T-helper 2 cell treated with Interferon-gamma antibody and Interleukin-4, amounts not matched to agents 5 μg/mL and 100 μg/mL, for 36 hours (primary cell): ENCODE measurements around the gene CRP.
"Not testable (repeated sequence)": the region's sequence is repeated elsewhere in the genome, so short reads cannot be mapped to it uniquely, and the experiment has no call there.

Experiments used
- DNase-seq: peaks from one replicate; pipeline ENCODE4 v3.0.0; 2021; ENCODE audit warnings: low spot score
- H3K27ac Mint-ChIP-seq: one replicate; pipeline ENCODE4 v1.8.0; 2021; ENCODE audit warnings: mild to moderate bottlenecking, mixed read lengths
- H3K27me3 Mint-ChIP-seq: one replicate; pipeline ENCODE4 v1.8.0; 2021; ENCODE audit warnings: low read depth, mixed read lengths
- H3K36me3 Mint-ChIP-seq: one replicate; pipeline ENCODE4 v1.8.0; 2021; ENCODE audit warnings: low read depth, mixed read lengths
- H3K4me1 Mint-ChIP-seq: one replicate; pipeline ENCODE4 v1.8.0; 2021; ENCODE audit warnings: low read depth, mixed read lengths
- H3K4me3 Mint-ChIP-seq: one replicate; pipeline ENCODE4 v1.8.0; 2022; ENCODE audit warnings: mild to moderate bottlenecking, moderate library complexity, mixed read lengths
- H3K9me3 Mint-ChIP-seq: one replicate; pipeline ENCODE4 v1.8.0; 2021; ENCODE audit warnings: mixed read lengths

The CRP gene

DNA sequence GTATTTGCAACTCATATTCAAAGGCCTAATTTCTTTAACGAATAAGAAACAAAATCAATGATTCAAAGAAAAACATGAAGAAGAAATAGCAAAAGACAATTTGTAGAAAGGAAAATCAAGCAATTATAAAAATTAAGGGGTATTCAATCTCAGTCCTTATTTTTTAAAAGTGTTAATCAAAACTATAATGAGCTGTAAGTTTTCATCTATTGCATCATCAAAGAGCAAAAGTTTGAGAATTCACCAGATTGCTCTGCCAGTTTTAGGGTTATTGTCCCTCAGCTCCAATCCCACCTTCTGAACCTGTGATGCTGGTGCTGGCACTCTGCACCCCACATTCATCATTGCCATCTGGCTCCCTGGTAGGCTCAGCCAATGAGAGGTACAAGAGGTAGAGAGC, 42.0 kb downstream of the CRP start:
- not testable (repeated sequence) for H3K9me3 Mint-ChIP-seq, H3K27ac Mint-ChIP-seq, H3K27me3 Mint-ChIP-seq, H3K4me3 Mint-ChIP-seq, H3K4me1 Mint-ChIP-seq, DNase-seq, H3K36me3 Mint-ChIP-seq

DNA sequence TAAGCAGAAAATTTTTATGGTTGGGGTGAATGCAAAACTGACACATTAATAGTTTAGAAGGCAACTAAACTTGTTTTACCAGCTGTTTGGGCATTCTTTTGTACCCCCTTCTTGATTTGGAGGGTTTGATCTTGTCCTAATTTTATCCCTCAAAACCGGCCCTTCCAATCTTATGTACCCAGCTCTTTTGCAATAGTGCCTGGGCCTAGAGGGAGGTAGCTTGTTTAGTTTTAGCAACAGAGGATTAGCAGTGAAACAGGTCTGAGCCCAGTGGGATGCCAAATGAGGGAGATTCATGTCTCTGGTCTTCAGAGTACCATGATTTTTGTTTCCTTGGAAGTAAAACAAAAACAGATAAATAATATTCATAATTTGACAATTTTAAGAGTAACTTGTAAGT, 45.1 kb downstream of the CRP start:
- no peak overlapping the region for H3K27ac Mint-ChIP-seq

DNA sequence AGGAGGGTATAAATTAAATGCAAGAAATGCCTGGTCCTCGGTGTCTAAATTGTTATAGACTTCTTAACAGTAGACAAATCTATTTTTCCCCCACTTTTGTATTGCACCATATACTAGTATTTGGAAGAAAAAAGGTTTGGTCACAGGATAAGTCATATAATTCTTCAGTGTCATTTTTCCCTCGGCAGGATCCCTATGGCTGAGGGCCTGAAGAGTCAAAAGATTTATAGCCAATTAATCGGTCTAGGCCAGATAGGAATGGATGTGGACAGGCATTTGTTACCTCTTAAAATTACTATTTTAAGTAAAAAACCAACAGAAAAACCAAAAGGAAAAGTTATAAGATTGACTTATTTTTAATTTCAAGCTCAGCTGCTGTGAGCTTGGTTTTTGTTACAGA, 45.6 kb downstream of the CRP start:
- Mint-ChIP-seq H3K27ac (no peak overlapping the region), H3K36me3 (no peaks in the 10 kb centered on the region), H3K27me3 (no peaks in the 10 kb centered on the region), H3K9me3 (no peaks in the 10 kb centered on the region), H3K4me3 (no peak overlapping the region), H3K4me1 (no peaks in the 10 kb centered on the region)
- no peak for DNase-seq

More for the DNA sequence above, 45.1 kb downstream of the CRP start:
- no peaks in the 10 kb centered on the region for H3K9me3 Mint-ChIP-seq
- DNase-seq = no peak
- H3K36me3 Mint-ChIP-seq = no peaks in the 10 kb centered on the region
- no peaks in the 10 kb centered on the region for H3K4me1 Mint-ChIP-seq
- H3K4me3 Mint-ChIP-seq = no peak overlapping the region
- peaks cover under 1% of the 10 kb centered on the region for H3K27me3 Mint-ChIP-seq

DNA sequence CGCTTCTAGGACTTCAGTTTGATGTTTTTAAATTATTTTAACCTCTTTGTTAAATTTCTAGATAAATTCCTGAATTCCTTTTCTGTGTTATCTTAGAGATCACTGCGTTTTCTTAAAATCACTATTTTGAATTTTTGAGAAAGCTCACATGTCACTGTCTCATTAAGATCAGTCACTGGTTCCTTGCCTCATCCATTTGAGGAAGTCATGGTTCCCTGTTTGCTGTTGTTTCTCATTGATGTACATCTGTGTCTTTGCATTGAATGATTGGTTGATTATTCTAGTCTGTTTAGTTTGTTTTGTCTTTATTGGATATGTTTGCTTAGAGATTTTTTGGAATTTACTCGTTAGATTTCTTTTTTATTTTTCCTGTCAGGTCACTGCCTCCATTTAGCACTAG, 50.1 kb downstream of the CRP start:
- no peak for DNase-seq
- H3K36me3 Mint-ChIP-seq = no peaks in the 10 kb centered on the region
- H3K9me3 Mint-ChIP-seq = no peaks in the 10 kb centered on the region
- no peak overlapping the region for H3K4me3 Mint-ChIP-seq
- peaks cover 3% of the 10 kb centered on the region for H3K27me3 Mint-ChIP-seq
- H3K27ac Mint-ChIP-seq = no peak overlapping the region
- H3K4me1 Mint-ChIP-seq = no peaks in the 10 kb centered on the region

DNA sequence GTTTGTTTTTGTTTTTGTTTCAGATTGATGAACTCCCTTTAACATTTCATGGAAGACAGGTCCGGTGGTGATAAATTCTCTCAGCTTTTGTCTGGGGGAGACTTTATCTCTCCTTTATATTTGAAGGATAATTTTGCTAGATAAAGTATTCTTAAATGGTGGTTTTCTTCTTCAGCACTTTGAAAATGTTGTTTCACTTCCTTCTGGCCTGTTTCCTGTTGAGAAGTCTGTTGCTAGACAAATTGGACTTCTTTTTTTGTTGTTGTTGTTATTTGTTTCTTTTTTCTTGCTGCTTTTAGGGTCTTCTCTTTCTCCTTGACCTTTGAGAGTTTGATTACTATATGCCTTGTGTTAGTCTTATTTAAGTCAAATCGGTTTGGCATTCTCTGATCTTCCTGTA, 50.8 kb downstream of the CRP start:
- H3K4me1 Mint-ChIP-seq = no peaks in the 10 kb centered on the region
- no peaks in the 10 kb centered on the region for H3K9me3 Mint-ChIP-seq
- peaks cover 3% of the 10 kb centered on the region for H3K27me3 Mint-ChIP-seq
- H3K27ac Mint-ChIP-seq = no peak overlapping the region
- H3K4me3 Mint-ChIP-seq = no peak overlapping the region
- H3K36me3 Mint-ChIP-seq = no peaks in the 10 kb centered on the region
- no peak for DNase-seq
